ENCODE results near the gene SLC35F1.

SLC35F1 gene

DNA sequence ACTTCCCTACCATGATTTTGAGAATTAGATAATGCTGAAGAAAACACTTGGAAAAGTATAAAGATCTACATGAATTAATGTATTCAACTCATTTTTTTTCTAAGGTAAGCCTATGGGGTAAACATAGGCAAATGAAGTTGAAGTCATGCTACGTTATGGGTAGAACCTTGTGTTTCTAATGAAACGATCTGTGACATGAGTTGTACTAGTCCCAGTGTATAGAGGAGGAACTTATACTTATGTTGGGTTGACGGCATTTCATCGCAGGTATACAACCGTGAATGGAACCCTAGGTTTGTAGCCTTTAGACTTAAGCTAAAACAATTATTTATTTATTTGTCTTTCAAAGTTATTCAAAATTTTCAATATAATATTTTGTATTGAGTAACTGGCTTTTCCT, 2.6 kb downstream of the SLC35F1 start:
- H3K9ac ChIP-seq (ENCODE audit: low read length) = no peak overlapping the region
- no peaks in the 10 kb centered on the region for H3K9me3 ChIP-seq (ENCODE audit: low read length)
- no peak overlapping the region for H2AFZ ChIP-seq (ENCODE audit: low read length)
- no peaks in the 10 kb centered on the region for H3K36me3 ChIP-seq (ENCODE audit: insufficient read depth, low read length)
- H3K79me2 ChIP-seq (ENCODE audit: insufficient read depth, low read length) = no peaks in the 10 kb centered on the region
- H3K4me2 ChIP-seq (ENCODE audit: low read length) = no peak overlapping the region
- H3F3A ChIP-seq (ENCODE audit: insufficient read depth, low read length) = no peaks in the 10 kb centered on the region
- TF ChIP-seq, protein P1, sequence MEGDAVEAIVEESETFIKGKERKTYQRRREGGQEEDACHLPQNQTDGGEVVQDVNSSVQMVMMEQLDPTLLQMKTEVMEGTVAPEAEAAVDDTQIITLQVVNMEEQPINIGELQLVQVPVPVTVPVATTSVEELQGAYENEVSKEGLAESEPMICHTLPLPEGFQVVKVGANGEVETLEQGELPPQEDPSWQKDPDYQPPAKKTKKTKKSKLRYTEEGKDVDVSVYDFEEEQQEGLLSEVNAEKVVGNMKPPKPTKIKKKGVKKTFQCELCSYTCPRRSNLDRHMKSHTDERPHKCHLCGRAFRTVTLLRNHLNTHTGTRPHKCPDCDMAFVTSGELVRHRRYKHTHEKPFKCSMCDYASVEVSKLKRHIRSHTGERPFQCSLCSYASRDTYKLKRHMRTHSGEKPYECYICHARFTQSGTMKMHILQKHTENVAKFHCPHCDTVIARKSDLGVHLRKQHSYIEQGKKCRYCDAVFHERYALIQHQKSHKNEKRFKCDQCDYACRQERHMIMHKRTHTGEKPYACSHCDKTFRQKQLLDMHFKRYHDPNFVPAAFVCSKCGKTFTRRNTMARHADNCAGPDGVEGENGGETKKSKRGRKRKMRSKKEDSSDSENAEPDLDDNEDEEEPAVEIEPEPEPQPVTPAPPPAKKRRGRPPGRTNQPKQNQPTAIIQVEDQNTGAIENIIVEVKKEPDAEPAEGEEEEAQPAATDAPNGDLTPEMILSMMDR (IDR thresholded peaks at IDR 0.05; ENCODE audit: low read length) = no peak
- TF ChIP-seq EZH2 (IDR thresholded peaks at IDR 0.05; ENCODE audit: borderline replicate concordance, low read length) = no peak
- no peaks in the 10 kb centered on the region for H3K9me2 ChIP-seq (ENCODE audit: low read depth, low read length)
- H4K20me1 ChIP-seq (ENCODE audit: insufficient read depth, low read length) = no peaks in the 10 kb centered on the region
- H3K27me3 ChIP-seq (ENCODE audit: insufficient read depth, low read length) = no peaks in the 10 kb centered on the region
- no peak overlapping the region for H3K4me3 ChIP-seq (ENCODE audit: low read depth, low read length, poor library complexity, severe bottlenecking)
- no peaks in the 10 kb centered on the region for H3K4me1 ChIP-seq (ENCODE audit: insufficient read depth, low read length, severe bottlenecking)
- no peak overlapping the region for H3K27ac ChIP-seq (ENCODE audit: low read depth, low read length, poor library complexity, severe bottlenecking)

DNA sequence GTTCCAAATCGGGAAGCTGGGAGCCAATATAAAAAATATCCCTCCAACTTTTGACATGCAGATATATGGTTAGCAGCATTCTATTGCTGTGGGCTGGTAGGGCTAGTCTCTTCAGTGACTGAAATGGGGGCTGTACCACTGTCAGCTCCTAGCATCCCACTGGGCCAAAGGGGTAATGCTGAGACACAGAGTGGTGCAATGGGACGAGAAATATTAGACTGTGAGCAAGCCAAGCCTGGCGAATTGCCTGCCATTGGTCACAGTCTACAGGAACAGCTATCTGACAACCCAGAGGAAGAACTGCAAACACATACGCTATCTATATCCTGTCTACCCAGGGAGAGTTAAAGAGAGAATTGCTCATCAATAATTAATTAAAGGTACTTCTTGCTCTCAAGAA, 3.5 kb downstream of the SLC35F1 start:
- no peak for TF ChIP-seq EZH2 (IDR thresholded peaks at IDR 0.05; ENCODE audit: borderline replicate concordance, low read length)
- TF ChIP-seq, protein P1 (IDR thresholded peaks at IDR 0.05; ENCODE audit: low read length) = no peak
- no peaks in the 10 kb centered on the region for H3K9me3 ChIP-seq (ENCODE audit: low read length)
- H3K36me3 ChIP-seq (ENCODE audit: insufficient read depth, low read length) = no peaks in the 10 kb centered on the region
- no peaks in the 10 kb centered on the region for H4K20me1 ChIP-seq (ENCODE audit: insufficient read depth, low read length)
- no peak overlapping the region for H3K27ac ChIP-seq (ENCODE audit: low read depth, low read length, poor library complexity, severe bottlenecking)
- H3K4me1 ChIP-seq (ENCODE audit: insufficient read depth, low read length, severe bottlenecking) = no peaks in the 10 kb centered on the region
- H3K4me2 ChIP-seq (ENCODE audit: low read length) = no peak overlapping the region
- H2AFZ ChIP-seq (ENCODE audit: low read length) = no peak overlapping the region
- H3K27me3 ChIP-seq (ENCODE audit: insufficient read depth, low read length) = no peaks in the 10 kb centered on the region
- H3K79me2 ChIP-seq (ENCODE audit: insufficient read depth, low read length) = no peaks in the 10 kb centered on the region
- no peak overlapping the region for H3K4me3 ChIP-seq (ENCODE audit: low read depth, low read length, poor library complexity, severe bottlenecking)
- no peaks in the 10 kb centered on the region for H3K9me2 ChIP-seq (ENCODE audit: low read depth, low read length)
- H3K9ac ChIP-seq (ENCODE audit: low read length) = no peak overlapping the region
- H3F3A ChIP-seq (ENCODE audit: insufficient read depth, low read length) = no peaks in the 10 kb centered on the region

DNA sequence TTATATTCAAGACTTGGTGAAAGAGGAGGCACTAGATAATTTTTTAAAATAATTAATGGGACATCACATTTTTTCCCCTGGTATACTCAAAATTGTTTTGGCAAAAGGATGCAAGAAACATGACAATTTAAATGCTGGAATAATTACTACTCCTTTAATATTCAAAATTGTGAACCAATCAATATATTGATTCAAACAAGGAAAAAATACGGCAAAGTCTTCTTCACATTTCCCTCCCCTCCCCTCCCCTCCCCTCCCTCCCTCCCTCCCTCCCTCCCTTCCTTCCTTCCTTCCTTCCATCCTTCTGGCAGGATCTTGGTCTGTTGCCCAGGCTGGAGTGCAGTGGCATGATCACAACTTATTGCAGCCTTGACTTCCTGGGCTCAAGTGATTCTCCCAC, 4.1 kb downstream of the SLC35F1 start:
- Histone ChIP-seq H3K27ac (ENCODE audit: low read depth, low read length, poor library complexity, severe bottlenecking) (no peak overlapping the region), H3K9me2 (ENCODE audit: low read depth, low read length) (no peaks in the 10 kb centered on the region), H3K27me3 (ENCODE audit: insufficient read depth, low read length) (no peaks in the 10 kb centered on the region), H3F3A (ENCODE audit: insufficient read depth, low read length) (no peaks in the 10 kb centered on the region), H3K4me1 (ENCODE audit: insufficient read depth, low read length, severe bottlenecking) (no peaks in the 10 kb centered on the region), H4K20me1 (ENCODE audit: insufficient read depth, low read length) (no peaks in the 10 kb centered on the region), H3K4me2 (ENCODE audit: low read length) (no peak overlapping the region), H3K36me3 (ENCODE audit: insufficient read depth, low read length) (no peaks in the 10 kb centered on the region), H3K9ac (ENCODE audit: low read length) (no peak overlapping the region), H2AFZ (ENCODE audit: low read length) (no peak overlapping the region), H3K79me2 (ENCODE audit: insufficient read depth, low read length) (no peaks in the 10 kb centered on the region), H3K4me3 (ENCODE audit: low read depth, low read length, poor library complexity, severe bottlenecking) (no peak overlapping the region), H3K9me3 (ENCODE audit: low read length) (no peaks in the 10 kb centered on the region)
- TF ChIP-seq, protein P1 (IDR thresholded peaks at IDR 0.05; ENCODE audit: low read length) = no peak
- TF ChIP-seq EZH2 (IDR thresholded peaks at IDR 0.05; ENCODE audit: borderline replicate concordance, low read length) = no peak
